CD4-positive, alpha-beta T cell (primary cell): ENCODE results near the gene NR1H4. TPM values are rescaled to one million over a fixed set of nuclear protein-coding genes. Genes with fewer than 3 reads are reported as not detected.

Source experiments
- ATAC-seq: fragments of 200-7000 bp; cut with Tn5 transposase; one replicate; pipeline ENCODE4 v1.10.0; 2022; ENCODE audit warnings: mild to moderate bottlenecking; ENCODE audit not compliant: poor library complexity
- CTCF ChIA-PET: fragments of 350-600 bp; sonication (Branson Sonifier 250); formaldehyde crosslinking; loops from one replicate; lab custom pipeline; 2021; ENCODE audit warnings: antibody characterized with exemption, inconsistent platforms; lab: Charles Lee
- POLR2A ChIA-PET: fragments of 350-600 bp; sonication (Branson Sonifier 250); formaldehyde crosslinking; loops from one replicate; lab custom pipeline; 2021; ENCODE audit warnings: antibody characterized with exemption, inconsistent platforms; lab: Charles Lee
- DNase-seq, 14 experiments: peaks; one replicate each; pipeline ENCODE4 v3.0.0-alpha.2; 2013 to 2020; ENCODE audit warnings: mixed read lengths in 2 of 14
- H3K27ac ChIP-seq, 2 donors: one replicate each; pipeline versions ENCODE4 v1.5.1 to v1.7.0; 2013; ENCODE audit warnings: low read length in 2 of 2, low read depth in 1 of 2, mild to moderate bottlenecking in 1 of 2
- H3K27me3 ChIP-seq, 2 experiments: 1 replicate in 1 of 2; 2 replicates in 1 of 2; pipeline versions ENCODE4 v1.6.1 to v1.7.0; 2013; ENCODE audit warnings: low read length in 2 of 2, control low read depth in 1 of 2, mild to moderate bottlenecking in 1 of 2, moderate library complexity in 1 of 2; ENCODE audit not compliant: insufficient read depth in 2 of 2, control insufficient read depth in 1 of 2
- H3K36me3 ChIP-seq: one replicate; pipeline ENCODE4 v1.6.1; 2013; ENCODE audit warnings: low read length, control low read depth; ENCODE audit not compliant: insufficient read depth
- H3K4me1 ChIP-seq: one replicate; pipeline ENCODE4 v1.6.1; 2013; ENCODE audit warnings: low read length, control low read depth; ENCODE audit not compliant: insufficient read depth
- H3K4me3 ChIP-seq: one replicate; pipeline ENCODE4 v1.5.1; 2013; ENCODE audit warnings: mild to moderate bottlenecking, low read length, moderate library complexity
- H3K9me3 ChIP-seq, 2 experiments: 1 replicate in 1 of 2; 2 replicates in 1 of 2; pipeline versions ENCODE4 v1.6.1 to v1.7.0; 2013; ENCODE audit warnings: low read length in 2 of 2, mild to moderate bottlenecking in 2 of 2, control low read depth in 1 of 2, moderate library complexity in 1 of 2; ENCODE audit not compliant: control insufficient read depth in 1 of 2, insufficient read depth in 1 of 2
- H3K27ac Mint-ChIP-seq: one replicate; pipeline ENCODE4 v1.8.0; 2020; ENCODE audit warnings: mixed read lengths
- H3K27me3 Mint-ChIP-seq: one replicate; pipeline ENCODE4 v1.8.0; 2021; ENCODE audit warnings: mixed read lengths
- H3K36me3 Mint-ChIP-seq: one replicate; pipeline ENCODE4 v1.8.0; 2021; ENCODE audit warnings: low read depth, mixed read lengths
- H3K4me1 Mint-ChIP-seq: one replicate; pipeline ENCODE4 v1.8.0; 2021; ENCODE audit warnings: low read depth, mixed read lengths
- H3K4me3 Mint-ChIP-seq: one replicate; pipeline ENCODE4 v1.8.0; 2020; ENCODE audit warnings: mild to moderate bottlenecking, mixed read lengths
- H3K9me3 Mint-ChIP-seq: one replicate; pipeline ENCODE4 v1.8.0; 2020; ENCODE audit warnings: mixed read lengths
- intact Hi-C, 2 experiments: fragments of 100-400 bp; cut with DNase I in 1 of 2; cut with micrococcal nuclease in 1 of 2; formaldehyde crosslinking; loops; one replicate each; pipeline versions ENCODE4 v1.15.1 to v1.9.0; 2023 to 2025; cut with DNase I, micrococcal nuclease
- total RNA-seq, 174 experiments: library from RNA in 2 of 174; stranded (reverse) in 2 of 174; gene quantifications; one replicate each; pipeline ENCODE4 v1.2.3 and lab custom pipeline; 2021 to 2026
- TF ChIP-seq, protein P1 (sequence below): fragments of 200-600 bp; IDR thresholded peaks from one replicate; pipeline ENCODE4 v1.8.0; 2022; ENCODE audit warnings: antibody characterized with exemption, mild to moderate bottlenecking

NR1H4 gene
- total RNA-seq, 2 experiments from 2014 or later: not detected

DNA sequence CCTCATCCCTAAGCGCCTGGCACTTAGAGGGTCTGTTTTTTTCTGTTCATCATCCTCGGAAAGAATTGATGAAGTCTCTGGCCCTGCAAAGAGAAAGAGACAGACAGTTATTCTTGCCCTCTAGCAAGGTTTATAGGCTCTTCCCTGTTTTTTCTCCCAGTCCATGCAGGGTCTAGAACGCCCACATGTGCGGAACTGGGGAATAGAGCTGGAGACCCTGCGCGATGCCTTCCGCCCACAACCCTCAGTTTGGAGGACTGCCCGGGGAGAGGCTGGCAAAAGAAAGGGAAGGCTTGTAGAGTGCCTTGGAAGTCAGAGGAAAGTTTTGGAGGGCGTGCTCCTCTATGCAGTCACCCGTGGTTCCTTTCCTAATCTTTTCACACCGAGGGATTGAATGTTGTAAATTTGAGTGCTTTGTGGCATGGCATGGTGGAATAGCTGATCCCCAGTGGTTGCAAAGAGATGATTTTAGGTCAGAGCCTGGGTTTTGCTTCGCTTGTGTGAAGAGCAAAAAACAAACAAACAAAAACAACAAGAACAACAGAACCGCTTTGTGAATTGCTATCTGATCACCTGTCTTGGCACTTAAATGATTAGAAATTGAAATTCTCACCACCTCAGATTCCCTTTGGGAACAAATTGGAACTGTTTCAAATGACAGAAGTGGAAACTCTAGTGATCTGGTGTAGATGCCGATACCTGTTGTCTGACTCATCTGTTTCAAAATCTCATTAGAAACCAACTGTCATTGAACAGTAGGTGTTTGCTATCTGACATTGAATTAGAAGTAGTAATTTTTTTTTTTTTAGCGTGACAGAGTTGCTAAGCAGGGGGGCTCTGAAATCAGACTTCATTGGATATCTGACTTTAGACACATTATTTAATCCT lies 100.8 kb downstream of the NR1H4 start:
- ChIA-PET CTCF (no interaction called here), POLR2A (no interaction called here)
- intact Hi-C loops: no loop called here

DNA sequence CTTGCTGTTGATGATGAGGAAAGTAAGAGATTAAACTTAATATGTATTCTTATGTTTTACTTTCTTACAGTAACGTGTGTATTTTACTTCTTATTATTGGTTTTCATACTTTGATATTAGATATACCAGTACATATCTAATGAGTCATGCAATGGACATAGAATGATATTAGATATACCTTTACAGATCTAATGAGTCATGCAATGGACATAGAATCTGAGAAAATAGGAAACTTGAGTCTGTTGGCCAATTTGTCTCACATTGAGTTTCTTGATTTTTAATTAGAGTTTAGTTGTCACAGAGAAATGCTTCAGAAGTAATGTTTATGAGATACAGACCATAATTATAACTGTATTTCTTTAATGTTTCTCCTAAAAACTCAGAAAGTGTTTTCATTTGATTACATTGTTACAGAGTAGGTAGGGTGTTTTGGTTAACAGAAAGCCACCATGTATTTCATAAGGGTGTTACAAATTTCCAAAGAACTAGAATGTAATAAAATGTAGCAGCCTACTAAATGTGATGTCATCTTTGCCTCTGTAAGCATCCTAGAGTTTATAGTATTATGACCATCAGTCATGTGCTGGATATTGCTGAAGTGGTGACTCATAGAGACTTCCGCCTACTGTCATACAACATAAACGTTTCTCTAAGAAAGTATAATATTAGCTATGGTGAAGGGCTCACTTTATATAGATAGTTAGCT lies 102.8 kb downstream of the NR1H4 start:
- POLR2A ChIA-PET: no interaction called here

More for the DNA sequence above, 100.8 kb downstream of the NR1H4 start:
- Mint-ChIP-seq H3K36me3 (no peaks in the 10 kb centered on the region), H3K9me3 (no peaks in the 10 kb centered on the region), H3K27ac (no peak overlapping the region), H3K4me1 (peaks cover 13% of the 10 kb centered on the region), H3K4me3 (peak overlapping the region; percentile 89), H3K27me3 (peaks cover 26% of the 10 kb centered on the region)
- Histone ChIP-seq H3K9me3 (peaks cover 0 to 5% of the 10 kb centered on the region in 2 experiments), H3K4me1 (peaks cover 15% of the 10 kb centered on the region), H3K27me3 (peaks cover 0 to 14% of the 10 kb centered on the region in 2 experiments), H3K36me3 (no peaks in the 10 kb centered on the region), H3K27ac (no peak overlapping the region), H3K4me3 (peak overlapping the region; percentile 73)
- TF ChIP-seq, protein P1, sequence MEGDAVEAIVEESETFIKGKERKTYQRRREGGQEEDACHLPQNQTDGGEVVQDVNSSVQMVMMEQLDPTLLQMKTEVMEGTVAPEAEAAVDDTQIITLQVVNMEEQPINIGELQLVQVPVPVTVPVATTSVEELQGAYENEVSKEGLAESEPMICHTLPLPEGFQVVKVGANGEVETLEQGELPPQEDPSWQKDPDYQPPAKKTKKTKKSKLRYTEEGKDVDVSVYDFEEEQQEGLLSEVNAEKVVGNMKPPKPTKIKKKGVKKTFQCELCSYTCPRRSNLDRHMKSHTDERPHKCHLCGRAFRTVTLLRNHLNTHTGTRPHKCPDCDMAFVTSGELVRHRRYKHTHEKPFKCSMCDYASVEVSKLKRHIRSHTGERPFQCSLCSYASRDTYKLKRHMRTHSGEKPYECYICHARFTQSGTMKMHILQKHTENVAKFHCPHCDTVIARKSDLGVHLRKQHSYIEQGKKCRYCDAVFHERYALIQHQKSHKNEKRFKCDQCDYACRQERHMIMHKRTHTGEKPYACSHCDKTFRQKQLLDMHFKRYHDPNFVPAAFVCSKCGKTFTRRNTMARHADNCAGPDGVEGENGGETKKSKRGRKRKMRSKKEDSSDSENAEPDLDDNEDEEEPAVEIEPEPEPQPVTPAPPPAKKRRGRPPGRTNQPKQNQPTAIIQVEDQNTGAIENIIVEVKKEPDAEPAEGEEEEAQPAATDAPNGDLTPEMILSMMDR: no peak
- DNase-seq (no peak), ATAC-seq (no peak)

DNA sequence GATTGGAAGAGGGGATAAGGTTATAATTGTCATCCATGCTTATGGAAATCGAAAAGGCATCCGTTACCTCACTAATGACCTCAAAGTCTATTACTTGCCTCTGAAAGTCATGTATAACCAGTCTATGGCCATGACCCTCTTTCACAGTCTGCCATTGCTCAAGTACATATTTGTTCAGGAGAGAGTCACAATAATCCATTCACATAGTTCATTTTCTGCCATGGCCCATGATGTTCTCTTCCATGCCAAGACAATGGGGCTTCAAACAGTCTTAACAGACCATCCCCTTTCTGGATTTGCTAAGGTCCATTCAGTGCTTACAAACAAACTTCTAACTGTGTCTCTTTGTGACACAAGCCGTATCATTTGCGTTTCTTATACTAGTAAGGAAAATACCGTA lies 105.3 kb downstream of the NR1H4 start:
- Histone ChIP-seq H3K4me3 (no peak overlapping the region), H3K9me3 (peaks cover 0 to 3% of the 10 kb centered on the region in 2 experiments), H3K27me3 (peaks cover 0 to 12% of the 10 kb centered on the region in 2 experiments), H3K4me1 (peaks cover 6% of the 10 kb centered on the region), H3K36me3 (no peaks in the 10 kb centered on the region), H3K27ac (no peak overlapping the region)
- intact Hi-C loops: no loop called here
- POLR2A ChIA-PET: no interaction called here
- Mint-ChIP-seq H3K4me1 (peaks cover 11% of the 10 kb centered on the region), H3K36me3 (no peaks in the 10 kb centered on the region), H3K9me3 (peaks cover 2% of the 10 kb centered on the region), H3K27me3 (peaks cover 28% of the 10 kb centered on the region), H3K27ac (no peak overlapping the region), H3K4me3 (no peak overlapping the region)
- DNase-seq: no peak
- ATAC-seq: no peak
- CTCF ChIA-PET: no interaction called here
- TF ChIP-seq, protein P1: no peak

More for the DNA sequence above, 102.8 kb downstream of the NR1H4 start:
- no peaks in the 10 kb centered on the region for H3K9me3 Mint-ChIP-seq
- Histone ChIP-seq H3K4me3 (no peak overlapping the region), H3K27ac (no peak overlapping the region), H3K27me3 (peaks cover 0 to 14% of the 10 kb centered on the region in 2 experiments), H3K9me3 (peaks cover 0 to 5% of the 10 kb centered on the region in 2 experiments), H3K4me1 (peaks cover 15% of the 10 kb centered on the region), H3K36me3 (no peaks in the 10 kb centered on the region)
- H3K27me3 Mint-ChIP-seq: peaks cover 26% of the 10 kb centered on the region
- peak in 2 of 14 experiments; percentile 42 to 61 for DNase-seq
- no peak overlapping the region for H3K4me3 Mint-ChIP-seq
- intact Hi-C loops: no loop called here
- no peak overlapping the region for H3K27ac Mint-ChIP-seq
- CTCF ChIA-PET: interaction anchor here (0.5 kb wide), 1 partner anchor 210 kb away, joined by 3 read pairs; no protein-coding TSS in a partner anchor
- no peaks in the 10 kb centered on the region for H3K36me3 Mint-ChIP-seq
- no peak for ATAC-seq
- H3K4me1 Mint-ChIP-seq: peaks cover 13% of the 10 kb centered on the region
- TF ChIP-seq, protein P1: no peak
